HG03095 (cell line): ENCODE measurements around the gene RCBTB1.
A peak's percentile ranks its signal among the peaks of the same experiment; 100 is the strongest.
"Not testable (repeated sequence)": the region's sequence is repeated elsewhere in the genome, so short reads cannot be mapped to it uniquely, and the experiment has no call there.

Experiments
- ATAC-seq: cut with Tn5 transposase; IDR thresholded peaks from one replicate; pipeline ENCODE4 v1.9.1; 2021; ENCODE audit warnings: moderate library complexity; ENCODE audit not compliant: unreplicated experiment

The RCBTB1 gene

GRCh38 chr13:49585220-49586157 is at the start of gene RCBTB1:
Gene RCBTB1, minus strand, starts transcription at chr13:49585558. Its CDS starts 18,279 bp downstream, at chr13:49567279.
- ATAC-seq = peak; percentile 96

DNA sequence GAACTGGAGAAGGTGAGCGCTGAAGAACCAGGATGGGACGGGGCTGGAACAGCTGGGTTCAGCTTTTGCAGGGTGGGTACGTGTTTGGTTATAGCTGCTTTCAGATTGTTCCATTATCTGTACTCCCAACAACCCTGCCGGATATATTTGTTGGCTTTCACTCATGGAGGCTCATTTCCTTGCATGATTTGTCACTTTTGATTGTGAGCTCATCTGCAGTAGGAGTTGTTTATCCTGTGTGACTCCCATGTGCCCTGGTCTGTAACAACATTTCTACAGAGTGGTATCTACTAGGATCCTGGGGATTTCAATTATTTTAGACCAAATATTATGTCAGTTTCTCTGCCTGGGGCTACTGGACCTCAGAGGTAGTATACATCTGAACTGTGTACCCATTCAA is 48.4 kb upstream of the RCBTB1 start:
- no peak for ATAC-seq

DNA sequence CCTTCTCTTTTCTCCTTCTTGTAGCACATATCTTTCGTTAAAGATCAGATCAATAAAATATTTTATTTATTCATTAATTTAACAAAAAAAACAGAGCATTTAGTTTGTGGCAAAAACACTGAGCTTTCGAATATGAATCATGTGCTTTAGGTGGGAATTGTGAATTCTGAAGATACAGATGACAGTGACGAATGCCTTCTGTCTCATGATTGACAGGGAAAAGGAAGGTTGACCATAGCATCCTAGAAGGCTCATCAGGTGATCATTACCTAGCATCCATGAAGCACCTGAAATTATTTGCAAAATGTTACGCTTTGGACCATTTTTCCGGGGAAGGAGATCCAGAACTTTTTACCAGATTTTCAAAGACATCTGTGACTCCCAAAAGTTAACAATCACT is 46.8 kb upstream of the RCBTB1 start:
- no peak for ATAC-seq

- ATAC-seq = no peak
These were observed 45.2 kb upstream of the RCBTB1 start for GRCh38 chr13:49630580-49630979.

- ATAC-seq = no peak
These were observed 44.6 kb upstream of the RCBTB1 start for GRCh38 chr13:49629947-49630346.

- ATAC-seq = no peak
These were observed 44.0 kb upstream of the RCBTB1 start for GRCh38 chr13:49629196-49629938.

DNA sequence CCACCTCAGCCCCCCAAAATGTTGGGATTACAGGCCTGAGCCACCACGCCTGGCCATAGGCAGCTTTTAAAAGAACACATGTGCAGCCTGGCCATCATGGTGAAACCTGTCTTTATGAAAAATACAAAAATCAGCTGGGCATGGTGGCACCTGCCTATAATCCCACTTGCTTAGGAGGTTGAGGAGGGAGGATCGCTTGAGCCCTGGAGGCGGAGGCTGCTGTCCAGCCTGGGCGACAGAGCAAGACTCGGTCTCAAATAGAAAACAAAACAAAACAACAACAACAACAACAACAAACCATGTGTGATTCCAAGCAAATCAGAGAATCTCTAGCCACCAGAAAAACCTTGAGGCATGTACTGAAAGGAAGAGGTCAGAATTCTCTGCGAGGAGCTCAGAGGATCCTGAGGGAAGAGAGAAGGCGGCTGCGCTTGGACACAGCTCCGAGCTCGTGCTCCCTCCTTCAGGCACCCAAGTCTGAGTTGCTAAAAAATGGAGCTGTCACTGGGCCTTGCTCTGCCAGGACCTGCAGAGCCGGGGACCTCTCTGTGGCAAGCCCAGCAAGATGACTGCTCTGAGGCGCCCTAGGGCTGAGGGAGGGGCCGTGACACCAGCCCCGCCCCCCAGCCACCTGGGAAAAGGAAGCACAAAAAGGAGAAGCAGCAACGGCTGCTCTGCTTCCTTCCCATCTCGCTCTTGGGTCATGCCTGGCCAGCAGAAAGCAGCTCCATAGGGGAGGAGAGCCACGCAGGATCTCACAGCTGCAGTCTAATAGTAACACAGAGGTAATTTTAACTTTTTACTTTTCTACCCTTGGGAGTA is 42.7 kb upstream of the RCBTB1 start, which contains the start of gene ARL11:
TSS of gene ARL11 (plus strand) at position 677 of the 822 bp plus-strand sequence. CDS start 1,941 bp downstream, outside the sequence.
- ATAC-seq = peak; percentile 94

- no peak for ATAC-seq
These were observed 40.2 kb upstream of the RCBTB1 start for GRCh38 chr13:49625392-49626079.

- no peak for ATAC-seq
These were observed 38.9 kb upstream of the RCBTB1 start for GRCh38 chr13:49624229-49624628.

- ATAC-seq = no peak
These were observed 37.0 kb upstream of the RCBTB1 start for GRCh38 chr13:49622174-49622946.

- peak; percentile 86 for ATAC-seq
These were observed 34.8 kb upstream of the RCBTB1 start for GRCh38 chr13:49620170-49620621.

- no peak for ATAC-seq
These were observed 31.3 kb upstream of the RCBTB1 start for GRCh38 chr13:49616676-49617065.

- no peak for ATAC-seq
These were observed 30.7 kb upstream of the RCBTB1 start for GRCh38 chr13:49615836-49616675.

GRCh38 chr13:49612042-49612441 is 26.7 kb upstream of the RCBTB1 start:
- ATAC-seq = not testable (repeated sequence)

- no peak for ATAC-seq
These were observed 24.8 kb upstream of the RCBTB1 start for GRCh38 chr13:49610176-49610575.

- no peak for ATAC-seq
These were observed 23.4 kb upstream of the RCBTB1 start for GRCh38 chr13:49608651-49609331.

GRCh38 chr13:49607761-49608160 is 22.4 kb upstream of the RCBTB1 start:
- no peak for ATAC-seq
